Measurements from ENCODE around the gene LASP1.
"Not testable (repeated sequence)": the region's sequence is repeated elsewhere in the genome, so short reads cannot be mapped to it uniquely, and the experiment has no call there.

GRCh38 chr17:38930782-38931181 is 60.9 kb downstream of the LASP1 start:
- TF ChIP-seq, protein P1, sequence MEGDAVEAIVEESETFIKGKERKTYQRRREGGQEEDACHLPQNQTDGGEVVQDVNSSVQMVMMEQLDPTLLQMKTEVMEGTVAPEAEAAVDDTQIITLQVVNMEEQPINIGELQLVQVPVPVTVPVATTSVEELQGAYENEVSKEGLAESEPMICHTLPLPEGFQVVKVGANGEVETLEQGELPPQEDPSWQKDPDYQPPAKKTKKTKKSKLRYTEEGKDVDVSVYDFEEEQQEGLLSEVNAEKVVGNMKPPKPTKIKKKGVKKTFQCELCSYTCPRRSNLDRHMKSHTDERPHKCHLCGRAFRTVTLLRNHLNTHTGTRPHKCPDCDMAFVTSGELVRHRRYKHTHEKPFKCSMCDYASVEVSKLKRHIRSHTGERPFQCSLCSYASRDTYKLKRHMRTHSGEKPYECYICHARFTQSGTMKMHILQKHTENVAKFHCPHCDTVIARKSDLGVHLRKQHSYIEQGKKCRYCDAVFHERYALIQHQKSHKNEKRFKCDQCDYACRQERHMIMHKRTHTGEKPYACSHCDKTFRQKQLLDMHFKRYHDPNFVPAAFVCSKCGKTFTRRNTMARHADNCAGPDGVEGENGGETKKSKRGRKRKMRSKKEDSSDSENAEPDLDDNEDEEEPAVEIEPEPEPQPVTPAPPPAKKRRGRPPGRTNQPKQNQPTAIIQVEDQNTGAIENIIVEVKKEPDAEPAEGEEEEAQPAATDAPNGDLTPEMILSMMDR (IDR thresholded peaks at IDR 0.05 in 4 of 5, conservative IDR thresholded peaks at IDR 0.05 in 1 of 5) = not testable (repeated sequence)
- not testable (repeated sequence) for TF ChIP-seq POLR2A (IDR thresholded peaks at IDR 0.05)
